SK-N-SH (cell line): Measurements from ENCODE around the gene IGFALS.

ENCODE experiments used
- CHD2 ChIP-seq: fragments of 150-350 bp; IDR thresholded peaks from 2 replicates; pipeline ENCODE4 v1.6.1; 2018; ENCODE audit warnings: low read length; ENCODE audit not compliant: partially characterized antibody
- EP300 ChIP-seq, 2 experiments: IDR thresholded peaks; 2 replicates each; pipeline versions ENCODE4 v1.4.0 to v1.6.1; 2012; ENCODE audit warnings: borderline replicate concordance in 1 of 2, low read depth in 1 of 2, low read length in 1 of 2
- FOXJ3 ChIP-seq: sonication (generic); formaldehyde crosslinking; IDR thresholded peaks from 2 replicates; pipeline ENCODE4 v1.5.1; 2020; ENCODE audit warnings: mild to moderate bottlenecking, missing genetic modification reagents
- GABPA ChIP-seq: IDR thresholded peaks from 2 replicates; pipeline ENCODE4 v1.4.0; 2012; ENCODE audit warnings: low read depth, mild to moderate bottlenecking
- NFIC ChIP-seq: IDR thresholded peaks from 2 replicates; pipeline ENCODE4 v1.4.0; 2012; ENCODE audit warnings: borderline replicate concordance
- PBX3 ChIP-seq: IDR thresholded peaks from 2 replicates; pipeline ENCODE4; 2012
- REST ChIP-seq: IDR thresholded peaks from 2 replicates; pipeline ENCODE4 v1.6.1; 2012; ENCODE audit warnings: mild to moderate bottlenecking, low read depth, low read length, moderate library complexity
- RFX5 ChIP-seq: IDR thresholded peaks from 2 replicates; pipeline ENCODE4 v1.6.1; 2012; ENCODE audit warnings: mild to moderate bottlenecking, improper control_type of control experiment, low read length
- SIN3A ChIP-seq: IDR thresholded peaks from 2 replicates; pipeline ENCODE4 v1.6.1; 2012; ENCODE audit warnings: low read depth, mild to moderate bottlenecking, low read length, moderate library complexity, borderline replicate concordance
- YY1 ChIP-seq: IDR thresholded peaks from 2 replicates; pipeline ENCODE4 v1.4.0; 2012; ENCODE audit warnings: low read depth, mild to moderate bottlenecking
- TF ChIP-seq, protein P1 (sequence below): fragments of 200-600 bp; sonication (generic); IDR thresholded peaks from 2 replicates; pipeline ENCODE4 v1.6.1; 2017; ENCODE audit warnings: antibody characterized with exemption, mild to moderate bottlenecking, moderate library complexity
- TF ChIP-seq, protein P2 (sequence below): IDR thresholded peaks from 2 replicates; pipeline ENCODE4 v1.4.0; 2012; ENCODE audit warnings: low read depth, borderline replicate concordance
- TF ChIP-seq, protein P3 (sequence below): IDR thresholded peaks from 2 replicates; pipeline ENCODE4 v1.4.0; 2012; ENCODE audit warnings: low read depth
- TF ChIP-seq, protein P4 (sequence below): fragments of 150-350 bp; IDR thresholded peaks from 2 replicates; pipeline ENCODE4 v1.6.1; 2017; ENCODE audit warnings: antibody characterized with exemption, low read length, low read depth, borderline replicate concordance

GRCh38 chr16:1761751-1762150, 31.8 kb downstream of the IGFALS start:
- TF ChIP-seq, protein P1, sequence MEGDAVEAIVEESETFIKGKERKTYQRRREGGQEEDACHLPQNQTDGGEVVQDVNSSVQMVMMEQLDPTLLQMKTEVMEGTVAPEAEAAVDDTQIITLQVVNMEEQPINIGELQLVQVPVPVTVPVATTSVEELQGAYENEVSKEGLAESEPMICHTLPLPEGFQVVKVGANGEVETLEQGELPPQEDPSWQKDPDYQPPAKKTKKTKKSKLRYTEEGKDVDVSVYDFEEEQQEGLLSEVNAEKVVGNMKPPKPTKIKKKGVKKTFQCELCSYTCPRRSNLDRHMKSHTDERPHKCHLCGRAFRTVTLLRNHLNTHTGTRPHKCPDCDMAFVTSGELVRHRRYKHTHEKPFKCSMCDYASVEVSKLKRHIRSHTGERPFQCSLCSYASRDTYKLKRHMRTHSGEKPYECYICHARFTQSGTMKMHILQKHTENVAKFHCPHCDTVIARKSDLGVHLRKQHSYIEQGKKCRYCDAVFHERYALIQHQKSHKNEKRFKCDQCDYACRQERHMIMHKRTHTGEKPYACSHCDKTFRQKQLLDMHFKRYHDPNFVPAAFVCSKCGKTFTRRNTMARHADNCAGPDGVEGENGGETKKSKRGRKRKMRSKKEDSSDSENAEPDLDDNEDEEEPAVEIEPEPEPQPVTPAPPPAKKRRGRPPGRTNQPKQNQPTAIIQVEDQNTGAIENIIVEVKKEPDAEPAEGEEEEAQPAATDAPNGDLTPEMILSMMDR: no peak
- TF ChIP-seq YY1 (no peak), SIN3A (no peak), NFIC (no peak), EP300 (IDR thresholded peaks at IDR 0.05; ENCODE audit: borderline replicate concordance in 1 of 2, low read depth in 1 of 2, low read length in 1 of 2) (no peak), GABPA (no peak), PBX3 (no peak), FOXJ3 (no peak), REST (no peak), CHD2 (no peak), RFX5 (no peak)
- TF ChIP-seq, protein P2, sequence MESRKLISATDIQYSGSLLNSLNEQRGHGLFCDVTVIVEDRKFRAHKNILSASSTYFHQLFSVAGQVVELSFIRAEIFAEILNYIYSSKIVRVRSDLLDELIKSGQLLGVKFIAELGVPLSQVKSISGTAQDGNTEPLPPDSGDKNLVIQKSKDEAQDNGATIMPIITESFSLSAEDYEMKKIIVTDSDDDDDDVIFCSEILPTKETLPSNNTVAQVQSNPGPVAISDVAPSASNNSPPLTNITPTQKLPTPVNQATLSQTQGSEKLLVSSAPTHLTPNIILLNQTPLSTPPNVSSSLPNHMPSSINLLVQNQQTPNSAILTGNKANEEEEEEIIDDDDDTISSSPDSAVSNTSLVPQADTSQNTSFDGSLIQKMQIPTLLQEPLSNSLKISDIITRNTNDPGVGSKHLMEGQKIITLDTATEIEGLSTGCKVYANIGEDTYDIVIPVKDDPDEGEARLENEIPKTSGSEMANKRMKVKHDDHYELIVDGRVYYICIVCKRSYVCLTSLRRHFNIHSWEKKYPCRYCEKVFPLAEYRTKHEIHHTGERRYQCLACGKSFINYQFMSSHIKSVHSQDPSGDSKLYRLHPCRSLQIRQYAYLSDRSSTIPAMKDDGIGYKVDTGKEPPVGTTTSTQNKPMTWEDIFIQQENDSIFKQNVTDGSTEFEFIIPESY: no peak
- TF ChIP-seq, protein P3, sequence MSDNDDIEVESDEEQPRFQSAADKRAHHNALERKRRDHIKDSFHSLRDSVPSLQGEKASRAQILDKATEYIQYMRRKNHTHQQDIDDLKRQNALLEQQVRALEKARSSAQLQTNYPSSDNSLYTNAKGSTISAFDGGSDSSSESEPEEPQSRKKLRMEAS: no peak
- TF ChIP-seq, protein P4, sequence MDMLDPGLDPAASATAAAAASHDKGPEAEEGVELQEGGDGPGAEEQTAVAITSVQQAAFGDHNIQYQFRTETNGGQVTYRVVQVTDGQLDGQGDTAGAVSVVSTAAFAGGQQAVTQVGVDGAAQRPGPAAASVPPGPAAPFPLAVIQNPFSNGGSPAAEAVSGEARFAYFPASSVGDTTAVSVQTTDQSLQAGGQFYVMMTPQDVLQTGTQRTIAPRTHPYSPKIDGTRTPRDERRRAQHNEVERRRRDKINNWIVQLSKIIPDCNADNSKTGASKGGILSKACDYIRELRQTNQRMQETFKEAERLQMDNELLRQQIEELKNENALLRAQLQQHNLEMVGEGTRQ: no peak
